Hepatocyte (in vitro differentiated cells): ENCODE data around the gene CES1. TPM values are rescaled to one million over a fixed set of nuclear protein-coding genes. Genes with fewer than 3 reads are reported as not detected.
"Not testable (repeated sequence)": the region's sequence is repeated elsewhere in the genome, so short reads cannot be mapped to it uniquely, and the experiment has no call there.

Experiments
- DNase-seq: peaks from one replicate; pipeline ENCODE4 v3.0.0-alpha.2; 2016; ENCODE audit warnings: low spot score
- H2AFZ ChIP-seq: fragments of 200-600 bp; sonication (generic); 2 replicates; pipeline ENCODE4 v1.6.0; 2016; ENCODE audit warnings: antibody characterized with exemption, mild to moderate bottlenecking
- H3K27ac ChIP-seq: fragments of 200-600 bp; sonication (generic); 2 replicates; pipeline ENCODE4 v1.5.1; 2016; ENCODE audit warnings: mild to moderate bottlenecking
- H3K27me3 ChIP-seq: fragments of 200-600 bp; sonication (generic); 2 replicates; pipeline ENCODE4 v1.6.1; 2016
- H3K36me3 ChIP-seq: fragments of 200-600 bp; sonication (generic); replicated peaks from 2 replicates; pipeline ENCODE4 v1.5.1; 2016; ENCODE audit warnings: low read depth; ENCODE audit not compliant: insufficient read depth
- H3K4me1 ChIP-seq: fragments of 200-600 bp; sonication (generic); 2 replicates; pipeline ENCODE4 v1.5.1; 2016; ENCODE audit warnings: mild to moderate bottlenecking, moderate library complexity; ENCODE audit not compliant: insufficient read depth
- H3K4me2 ChIP-seq: fragments of 200-600 bp; sonication (generic); 2 replicates; pipeline ENCODE4 v1.6.0; 2016
- H3K4me3 ChIP-seq: fragments of 200-600 bp; sonication (generic); 2 replicates; pipeline ENCODE4 v1.5.1; 2016; ENCODE audit warnings: mild to moderate bottlenecking
- H3K79me2 ChIP-seq: fragments of 200-600 bp; sonication (generic); 2 replicates; pipeline ENCODE4 v1.6.0; 2017; ENCODE audit warnings: mild to moderate bottlenecking
- H3K9me2 ChIP-seq: fragments of 200-600 bp; sonication (generic); replicated peaks from 2 replicates; pipeline ENCODE4 v1.6.0; 2017; ENCODE audit warnings: mild to moderate bottlenecking; ENCODE audit not compliant: insufficient read depth
- H3K9me3 ChIP-seq: fragments of 200-600 bp; sonication (generic); 2 replicates; pipeline ENCODE4 v1.5.1; 2016; ENCODE audit warnings: low read depth, mild to moderate bottlenecking
- H4K20me1 ChIP-seq: fragments of 200-600 bp; sonication (generic); 2 replicates; pipeline ENCODE4 v1.6.0; 2016; ENCODE audit warnings: mild to moderate bottlenecking; ENCODE audit not compliant: insufficient read depth, poor library complexity, severe bottlenecking
- CTCF ChIP-seq: fragments of 200-600 bp; sonication (generic); IDR thresholded peaks from 2 replicates; pipeline ENCODE4 v1.5.1; 2016; ENCODE audit warnings: antibody characterized with exemption, mild to moderate bottlenecking; ENCODE audit not compliant: poor library complexity
- EZH2 ChIP-seq: fragments of 200-600 bp; sonication (generic); IDR thresholded peaks from 2 replicates; pipeline ENCODE4 v1.6.1; 2016; ENCODE audit warnings: antibody characterized with exemption, mild to moderate bottlenecking, borderline replicate concordance
- EZH2phosphoT487 ChIP-seq: fragments of 200-600 bp; sonication (generic); IDR thresholded peaks from one replicate; pipeline ENCODE4 v1.6.1; 2018; ENCODE audit warnings: antibody characterized with exemption, mild to moderate bottlenecking, low read depth, moderate library complexity; ENCODE audit not compliant: unreplicated experiment, severe bottlenecking
- WGBS: methylation state at CpG from one replicate; pipeline ENCODE4 v1.1.6; 2016; ENCODE audit warnings: low lambda C conversion rate; ENCODE audit errors: missing lambda C conversion rate; 5-methylcytosine and 5-hydroxymethylcytosine counted together
- polyA plus RNA-seq: library from polyadenylated mRNA; unstranded; fragments of >200 nt; fragmentation: Nextera tagmentation; extraction: Ambion mirVana; gene quantifications from 2 replicates; pipeline ENCODE4 v1.2.1, GENCODE V29; 2016
- total RNA-seq: library from RNA; depleted of rRNA; stranded (reverse); fragments of >200 nt; gene quantifications from 2 replicates; pipeline ENCODE4 v1.2.3, GENCODE V29; 2014

Gene CES1
- total and polyA plus RNA-seq, 2 experiments from 2014 or later = 1.7 to 1.9 TPM

- 76% methylated on average over 3 of the region's 7 CpGs for WGBS
- H3K4me2 ChIP-seq, H3K9me3 ChIP-seq, H3K27me3 ChIP-seq, H3K4me3 ChIP-seq, H2AFZ ChIP-seq, H3K36me3 ChIP-seq, H3K79me2 ChIP-seq, H4K20me1 ChIP-seq, H3K9me2 ChIP-seq, H3K4me1 ChIP-seq, H3K27ac ChIP-seq, DNase-seq: not testable (repeated sequence)
These were observed 42.7 kb downstream of the CES1 start for GRCh38 chr16:55790240-55790639.

- not testable (repeated sequence) for H3K27me3 ChIP-seq, H3K9me3 ChIP-seq, H4K20me1 ChIP-seq, DNase-seq, H3K79me2 ChIP-seq, H3K36me3 ChIP-seq, H3K27ac ChIP-seq, H3K9me2 ChIP-seq, H3K4me2 ChIP-seq, H3K4me3 ChIP-seq, H3K4me1 ChIP-seq, H2AFZ ChIP-seq
- WGBS = 67% methylated on average over 1 of the region's 6 CpGs
These were observed 50.2 kb downstream of the CES1 start for GRCh38 chr16:55782793-55783091.

- 78% methylated on average over 6 of the region's 6 CpGs for WGBS
These were observed 50.7 kb downstream of the CES1 start for GRCh38 chr16:55782091-55782792.

GRCh38 chr16:55781456-55781855 lies 51.4 kb downstream of the CES1 start:
- H3K79me2 ChIP-seq, H3K4me2 ChIP-seq, H3K4me3 ChIP-seq, H3K9me3 ChIP-seq, DNase-seq, H3K27ac ChIP-seq, H2AFZ ChIP-seq, H3K9me2 ChIP-seq, H3K36me3 ChIP-seq, H4K20me1 ChIP-seq, H3K4me1 ChIP-seq, H3K27me3 ChIP-seq: not testable (repeated sequence)
- WGBS = 96% methylated on average over 8 of the region's 8 CpGs

More at GRCh38 chr16:55782091-55782792, 50.7 kb downstream of the CES1 start:
- not testable (repeated sequence) for DNase-seq, H3K4me3 ChIP-seq, H3K36me3 ChIP-seq, H3K9me3 ChIP-seq, H3K79me2 ChIP-seq, H3K27ac ChIP-seq, H3K27me3 ChIP-seq, H3K9me2 ChIP-seq, H4K20me1 ChIP-seq, H3K4me2 ChIP-seq, H3K4me1 ChIP-seq, H2AFZ ChIP-seq

- not testable (repeated sequence) for H3K27ac ChIP-seq, H2AFZ ChIP-seq, H3K36me3 ChIP-seq, H3K9me2 ChIP-seq, H3K79me2 ChIP-seq, H3K4me3 ChIP-seq, DNase-seq, H3K4me1 ChIP-seq, H4K20me1 ChIP-seq, H3K4me2 ChIP-seq, H3K9me3 ChIP-seq, H3K27me3 ChIP-seq
- WGBS = 78% methylated on average over 2 of the region's 4 CpGs
These were observed 52.8 kb downstream of the CES1 start for GRCh38 chr16:55780095-55780407.

GRCh38 chr16:55779402-55780094 lies 53.3 kb downstream of the CES1 start:
- Histone ChIP-seq H3K4me3 (no peak overlapping the region), H3K27me3 (no peaks in the 10 kb centered on the region), H3K4me1 (no peaks in the 10 kb centered on the region), H3K27ac (no peak overlapping the region), H3K9me3 (no peaks in the 10 kb centered on the region), H4K20me1 (no peaks in the 10 kb centered on the region), H3K36me3 (no peaks in the 10 kb centered on the region), H3K79me2 (no peaks in the 10 kb centered on the region), H2AFZ (no peak overlapping the region), H3K4me2 (no peak overlapping the region), H3K9me2 (no peaks in the 10 kb centered on the region)
- no peak for DNase-seq
- no peak for TF ChIP-seq CTCF
- TF ChIP-seq EZH2 = no peak
- TF ChIP-seq EZH2phosphoT487 = no peak
- WGBS = 59% methylated on average over 6 of the region's 7 CpGs
